GM03348 (cell line): ENCODE measurements around the gene MAG.

Experiments used
- DNase-seq: peaks from one replicate; pipeline ENCODE4 v3.0.0; 2012; ENCODE audit warnings: low spot score

The MAG gene

GRCh38 chr19:35363001-35363590, 71.1 kb downstream of the MAG start:
- DNase-seq: no peak
